Neural progenitor cell (in vitro differentiated cells): Measurements from ENCODE around the gene SATB2. TPM values are rescaled to one million over a fixed set of nuclear protein-coding genes. Genes with fewer than 3 reads are reported as not detected.

Source experiments
- DNase-seq: peaks from one replicate; pipeline ENCODE4 v3.0.0-alpha.2; 2016; ENCODE audit warnings: low spot score
- H2AFZ ChIP-seq: fragments of 200-600 bp; sonication (generic); replicated peaks from 2 replicates; pipeline ENCODE4 v1.6.1; 2016; ENCODE audit warnings: antibody characterized with exemption
- H3F3A ChIP-seq: fragments of 200-600 bp; sonication (generic); 2 replicates; pipeline ENCODE4 v1.6.1; 2016; ENCODE audit warnings: antibody characterized with exemption, low read depth
- H3K27ac ChIP-seq: fragments of 200-600 bp; sonication (generic); 2 replicates; pipeline ENCODE4 v1.5.1; 2016; ENCODE audit warnings: mild to moderate bottlenecking
- H3K27me3 ChIP-seq: fragments of 200-600 bp; sonication (generic); 2 replicates; pipeline ENCODE4 v1.6.1; 2016; ENCODE audit warnings: mild to moderate bottlenecking, moderate library complexity
- H3K36me3 ChIP-seq: fragments of 200-600 bp; sonication (generic); 2 replicates; pipeline ENCODE4 v1.5.1; 2016
- H3K4me1 ChIP-seq: fragments of 200-600 bp; sonication (generic); 2 replicates; pipeline ENCODE4 v1.6.1; 2016; ENCODE audit warnings: mixed run types
- H3K4me2 ChIP-seq: fragments of 200-600 bp; sonication (generic); 2 replicates; pipeline ENCODE4 v1.6.1; 2016
- H3K4me3 ChIP-seq: fragments of 200-600 bp; sonication (generic); 2 replicates; pipeline ENCODE4 v1.5.1; 2016
- H3K79me2 ChIP-seq: fragments of 200-600 bp; sonication (generic); 2 replicates; pipeline ENCODE4 v1.6.1; 2016; ENCODE audit warnings: low read depth
- H3K9ac ChIP-seq: fragments of 200-600 bp; sonication (generic); 2 replicates; pipeline ENCODE4 v1.6.1; 2016
- H3K9me3 ChIP-seq: fragments of 200-600 bp; sonication (generic); 2 replicates; pipeline ENCODE4 v1.5.1; 2016; ENCODE audit warnings: low read depth
- H4K20me1 ChIP-seq: fragments of 200-600 bp; sonication (generic); 2 replicates; pipeline ENCODE4 v1.6.1; 2016; ENCODE audit warnings: low read depth
- H3K27ac Mint-ChIP-seq: 3 replicates; pipeline ENCODE4 v1.8.0; 2021; ENCODE audit warnings: mixed read lengths
- H3K27me3 Mint-ChIP-seq: 2 replicates; pipeline ENCODE4 v1.8.0; 2022; ENCODE audit warnings: low read depth, mild to moderate bottlenecking, inconsistent platforms, moderate library complexity, mixed read lengths; ENCODE audit not compliant: insufficient read depth
- H3K36me3 Mint-ChIP-seq: 3 replicates; pipeline ENCODE4 v1.8.0; 2021; ENCODE audit warnings: mixed read lengths
- H3K4me1 Mint-ChIP-seq: 3 replicates; pipeline ENCODE4 v1.8.0; 2021; ENCODE audit warnings: mixed read lengths
- H3K4me3 Mint-ChIP-seq: 3 replicates; pipeline ENCODE4 v1.8.0; 2021; ENCODE audit warnings: mild to moderate bottlenecking, moderate library complexity, mixed read lengths
- H3K9me3 Mint-ChIP-seq: 3 replicates; pipeline ENCODE4 v1.8.0; 2020; ENCODE audit warnings: mixed read lengths
- EZH2 ChIP-seq: fragments of 200-600 bp; sonication (generic); IDR thresholded peaks from 2 replicates; pipeline ENCODE4 v1.6.1; 2017; ENCODE audit warnings: antibody characterized with exemption, mild to moderate bottlenecking, moderate library complexity
- EZH2phosphoT487 ChIP-seq: fragments of 200-600 bp; sonication (generic); IDR thresholded peaks from 2 replicates; pipeline ENCODE4 v1.6.1; 2017; ENCODE audit warnings: antibody characterized with exemption
- total RNA-seq: library from RNA; depleted of rRNA; stranded (reverse); fragments of >200 nt; gene quantifications from 2 replicates; pipeline ENCODE4 v1.2.3, GENCODE V29; 2015; ENCODE audit warnings: low replicate concordance
- TF ChIP-seq, protein P1 (sequence below): fragments of 200-600 bp; sonication (generic); IDR thresholded peaks from 2 replicates; pipeline ENCODE4 v1.5.1; 2017; ENCODE audit warnings: antibody characterized with exemption, mild to moderate bottlenecking

SATB2 gene
- total RNA-seq, 1 donor from 2014 or later: 3.7 TPM

DNA sequence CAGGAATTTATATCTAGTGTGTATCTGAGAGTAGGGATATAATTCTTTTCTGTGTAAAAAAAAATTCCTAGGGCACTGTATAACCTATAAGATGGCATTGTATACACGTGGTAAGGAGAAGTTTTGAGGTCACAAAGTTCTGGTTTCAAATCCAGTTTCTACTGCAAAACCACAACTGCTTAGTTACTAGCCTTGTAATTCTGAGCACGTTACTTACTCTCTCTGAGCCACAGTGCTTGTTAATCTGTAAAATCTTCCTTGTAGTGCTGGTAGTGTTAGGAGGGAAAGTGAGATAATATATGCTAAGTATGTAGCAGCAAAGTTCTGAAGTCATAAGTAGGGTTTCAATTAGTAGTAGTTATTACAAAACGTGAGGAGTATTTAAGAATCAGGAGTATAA, 175.4 kb downstream of the SATB2 start:
- Mint-ChIP-seq H3K4me1 (peaks cover 6% of the 10 kb centered on the region), H3K27ac (no peak overlapping the region), H3K27me3 (peaks cover 2% of the 10 kb centered on the region), H3K9me3 (no peaks in the 10 kb centered on the region), H3K36me3 (peaks cover 1% of the 10 kb centered on the region), H3K4me3 (no peak overlapping the region)
- H3K4me2 ChIP-seq: no peak overlapping the region
- no peak overlapping the region for H3K9ac ChIP-seq
- H3K27ac ChIP-seq: no peak overlapping the region
- H3K27me3 ChIP-seq: no peaks in the 10 kb centered on the region
- no peaks in the 10 kb centered on the region for H4K20me1 ChIP-seq
- DNase-seq: no peak
- H3K4me3 ChIP-seq: no peak overlapping the region
- H3K9me3 ChIP-seq: no peaks in the 10 kb centered on the region
- TF ChIP-seq EZH2phosphoT487 (no peak), EZH2 (no peak)
- TF ChIP-seq, protein P1, sequence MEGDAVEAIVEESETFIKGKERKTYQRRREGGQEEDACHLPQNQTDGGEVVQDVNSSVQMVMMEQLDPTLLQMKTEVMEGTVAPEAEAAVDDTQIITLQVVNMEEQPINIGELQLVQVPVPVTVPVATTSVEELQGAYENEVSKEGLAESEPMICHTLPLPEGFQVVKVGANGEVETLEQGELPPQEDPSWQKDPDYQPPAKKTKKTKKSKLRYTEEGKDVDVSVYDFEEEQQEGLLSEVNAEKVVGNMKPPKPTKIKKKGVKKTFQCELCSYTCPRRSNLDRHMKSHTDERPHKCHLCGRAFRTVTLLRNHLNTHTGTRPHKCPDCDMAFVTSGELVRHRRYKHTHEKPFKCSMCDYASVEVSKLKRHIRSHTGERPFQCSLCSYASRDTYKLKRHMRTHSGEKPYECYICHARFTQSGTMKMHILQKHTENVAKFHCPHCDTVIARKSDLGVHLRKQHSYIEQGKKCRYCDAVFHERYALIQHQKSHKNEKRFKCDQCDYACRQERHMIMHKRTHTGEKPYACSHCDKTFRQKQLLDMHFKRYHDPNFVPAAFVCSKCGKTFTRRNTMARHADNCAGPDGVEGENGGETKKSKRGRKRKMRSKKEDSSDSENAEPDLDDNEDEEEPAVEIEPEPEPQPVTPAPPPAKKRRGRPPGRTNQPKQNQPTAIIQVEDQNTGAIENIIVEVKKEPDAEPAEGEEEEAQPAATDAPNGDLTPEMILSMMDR: no peak
- H3F3A ChIP-seq: no peaks in the 10 kb centered on the region
- no peaks in the 10 kb centered on the region for H3K36me3 ChIP-seq
- no peak overlapping the region for H2AFZ ChIP-seq
- no peaks in the 10 kb centered on the region for H3K79me2 ChIP-seq
- peaks cover 4% of the 10 kb centered on the region for H3K4me1 ChIP-seq

DNA sequence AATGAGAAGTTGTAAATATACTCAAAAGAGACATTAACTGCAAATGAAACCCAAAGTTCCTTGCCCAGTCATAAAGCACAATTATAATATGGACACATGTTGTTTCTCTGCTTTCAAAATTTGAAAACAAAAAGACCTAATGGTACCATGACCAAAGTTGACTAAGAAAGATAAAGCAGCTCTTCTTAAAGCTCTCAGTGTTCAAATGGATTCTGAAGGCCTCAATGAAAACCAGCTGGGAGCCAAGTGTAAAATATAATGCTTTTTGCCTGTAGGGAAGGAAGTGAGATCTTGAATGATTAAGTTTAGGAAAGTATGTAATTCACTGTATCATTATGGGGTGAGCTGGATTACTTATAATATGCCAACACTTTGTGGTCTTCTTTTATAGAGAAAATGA, 178.6 kb downstream of the SATB2 start:
- Histone ChIP-seq H3K79me2 (no peaks in the 10 kb centered on the region), H3K27ac (no peak overlapping the region), H3K9me3 (no peaks in the 10 kb centered on the region), H3K4me2 (no peak overlapping the region), H3F3A (no peaks in the 10 kb centered on the region), H3K36me3 (no peaks in the 10 kb centered on the region), H3K4me3 (no peak overlapping the region), H3K27me3 (no peaks in the 10 kb centered on the region), H2AFZ (no peak overlapping the region), H4K20me1 (no peaks in the 10 kb centered on the region), H3K9ac (no peak overlapping the region), H3K4me1 (peaks cover 4% of the 10 kb centered on the region)
- TF ChIP-seq, protein P1: no peak
- TF ChIP-seq EZH2phosphoT487 (no peak), EZH2 (no peak)
- peaks cover 10% of the 10 kb centered on the region for H3K4me1 Mint-ChIP-seq
- DNase-seq: no peak
- H3K27ac Mint-ChIP-seq: no peak overlapping the region
- no peak overlapping the region for H3K4me3 Mint-ChIP-seq
- no peaks in the 10 kb centered on the region for H3K9me3 Mint-ChIP-seq
- peaks cover 1% of the 10 kb centered on the region for H3K36me3 Mint-ChIP-seq
- H3K27me3 Mint-ChIP-seq: peaks cover 2% of the 10 kb centered on the region

DNA sequence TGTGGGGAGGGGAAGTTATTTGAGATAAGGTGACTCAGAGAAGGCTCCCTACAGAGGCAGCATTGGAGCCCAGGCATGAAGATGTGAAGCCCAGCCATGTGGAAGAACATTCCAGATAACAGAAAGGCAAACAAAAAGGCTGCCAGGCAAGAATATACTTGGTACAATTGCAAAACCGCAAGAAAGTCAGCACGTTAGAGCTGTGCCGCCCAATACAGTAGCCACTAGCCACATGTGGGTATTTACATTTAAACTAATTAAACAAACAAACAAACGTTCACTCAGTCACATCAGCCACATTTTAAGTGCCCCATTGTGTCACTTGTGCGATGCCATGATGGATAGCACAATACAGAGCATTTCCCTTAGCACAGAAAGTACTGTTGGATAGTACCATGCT, 179.6 kb downstream of the SATB2 start:
- H3K27me3 Mint-ChIP-seq: peaks cover 2% of the 10 kb centered on the region
- Histone ChIP-seq H3F3A (no peaks in the 10 kb centered on the region), H3K79me2 (no peaks in the 10 kb centered on the region), H3K4me1 (peaks cover 4% of the 10 kb centered on the region), H3K4me3 (no peak overlapping the region), H3K4me2 (no peak overlapping the region), H3K9me3 (no peaks in the 10 kb centered on the region), H4K20me1 (no peaks in the 10 kb centered on the region), H3K9ac (no peak overlapping the region), H3K27ac (no peak overlapping the region), H3K36me3 (no peaks in the 10 kb centered on the region), H2AFZ (no peak overlapping the region), H3K27me3 (no peaks in the 10 kb centered on the region)
- H3K27ac Mint-ChIP-seq: no peak overlapping the region
- DNase-seq: peak; percentile 12
- no peaks in the 10 kb centered on the region for H3K9me3 Mint-ChIP-seq
- no peak overlapping the region for H3K4me3 Mint-ChIP-seq
- H3K36me3 Mint-ChIP-seq: peaks cover 1% of the 10 kb centered on the region
- TF ChIP-seq EZH2: no peak
- TF ChIP-seq EZH2phosphoT487: no peak
- H3K4me1 Mint-ChIP-seq: peaks cover 10% of the 10 kb centered on the region

DNA sequence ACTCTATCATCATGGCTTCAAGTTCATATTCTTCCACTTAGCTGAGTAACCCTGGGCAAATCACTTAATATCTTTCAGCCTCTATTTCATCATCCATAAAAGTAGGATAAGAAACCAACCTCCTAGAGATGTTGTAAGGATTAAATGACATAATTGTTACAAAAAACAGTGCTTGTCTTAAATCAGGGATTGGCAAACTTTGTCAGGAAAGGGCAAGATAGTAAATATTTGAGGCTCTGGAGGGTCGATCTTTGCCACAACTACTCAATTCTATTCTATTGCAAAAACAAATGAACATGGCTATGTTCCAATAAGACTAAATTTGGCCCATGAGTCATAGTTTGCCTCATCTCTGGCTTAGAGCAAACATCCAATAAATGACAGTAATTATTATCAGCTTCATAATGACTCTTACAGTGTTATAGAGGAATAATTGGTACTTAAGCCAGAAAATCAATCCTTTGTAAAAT, 184.7 kb downstream of the SATB2 start:
- H3K79me2 ChIP-seq: no peaks in the 10 kb centered on the region
- no peaks in the 10 kb centered on the region for H3K36me3 ChIP-seq
- Mint-ChIP-seq H3K9me3 (no peaks in the 10 kb centered on the region), H3K36me3 (peaks cover 2% of the 10 kb centered on the region), H3K4me3 (no peak overlapping the region), H3K27ac (no peak overlapping the region), H3K4me1 (peaks cover 8% of the 10 kb centered on the region), H3K27me3 (no peaks in the 10 kb centered on the region)
- H3K4me2 ChIP-seq: no peak overlapping the region
- H3K27ac ChIP-seq: no peak overlapping the region
- DNase-seq: no peak
- no peaks in the 10 kb centered on the region for H3K27me3 ChIP-seq
- H3K9me3 ChIP-seq: no peaks in the 10 kb centered on the region
- H2AFZ ChIP-seq: no peak overlapping the region
- no peak overlapping the region for H3K9ac ChIP-seq
- no peaks in the 10 kb centered on the region for H3F3A ChIP-seq
- TF ChIP-seq, protein P1: no peak
- TF ChIP-seq EZH2: no peak
- no peak for TF ChIP-seq EZH2phosphoT487
- H4K20me1 ChIP-seq: no peaks in the 10 kb centered on the region
- H3K4me3 ChIP-seq: no peak overlapping the region
- peaks cover under 1% of the 10 kb centered on the region for H3K4me1 ChIP-seq
